ENCODE measurements around the gene THAP12.
"Not testable (repeated sequence)": the region's sequence is repeated elsewhere in the genome, so short reads cannot be mapped to it uniquely, and the experiment has no call there.

Gene THAP12

DNA sequence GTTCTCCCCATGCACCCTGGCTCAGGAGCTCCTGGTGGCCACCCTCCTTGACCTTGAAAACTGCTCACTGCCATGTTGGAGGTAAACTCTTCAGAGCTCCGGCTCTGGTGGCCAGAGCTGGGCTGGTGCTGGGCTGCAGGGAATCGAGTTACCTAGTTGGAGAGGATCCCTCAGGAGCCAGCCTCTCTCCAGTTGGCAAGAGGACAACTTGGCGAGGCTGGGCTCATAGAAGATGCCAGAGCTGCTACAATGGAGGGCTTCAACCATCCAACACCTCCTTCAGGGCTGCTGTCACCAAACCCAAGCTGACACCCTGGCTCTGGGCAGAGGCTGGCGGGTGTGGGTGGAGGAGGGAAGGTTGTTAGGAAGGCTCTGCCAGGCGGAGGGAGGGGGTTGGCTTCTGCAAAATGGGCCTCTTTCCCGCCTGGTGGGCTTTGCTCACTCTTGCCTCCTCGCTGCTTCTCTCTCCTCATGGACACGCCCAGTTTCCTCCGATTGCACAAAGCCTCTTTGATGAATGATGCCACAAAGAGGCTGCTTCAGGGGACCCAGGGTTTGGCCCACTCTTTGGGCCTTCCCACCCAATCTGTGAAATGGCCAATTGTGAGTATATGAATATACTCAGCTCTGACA, 53.1 kb downstream of the THAP12 start:
- no peak for DNase-seq

DNA sequence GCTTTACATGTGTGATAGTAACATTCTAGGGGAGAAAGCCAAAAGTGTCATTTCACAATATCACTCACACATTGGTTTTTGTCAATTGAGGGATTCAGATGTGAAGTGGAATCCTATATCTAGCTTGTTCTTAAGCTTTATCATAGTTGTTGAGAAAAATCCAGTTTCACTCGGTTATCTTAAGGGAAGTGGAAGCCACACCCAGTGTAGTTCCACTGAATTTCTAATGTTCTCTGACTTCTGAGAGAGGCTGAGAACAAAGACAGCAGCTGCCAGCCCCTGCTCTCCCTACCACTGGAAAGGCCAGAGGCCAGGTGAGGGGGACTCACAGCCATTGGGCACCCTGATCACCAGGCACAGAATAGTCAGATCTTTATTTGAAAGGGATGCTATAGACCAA, 53.7 kb downstream of the THAP12 start:
- DNase-seq = no peak

DNA sequence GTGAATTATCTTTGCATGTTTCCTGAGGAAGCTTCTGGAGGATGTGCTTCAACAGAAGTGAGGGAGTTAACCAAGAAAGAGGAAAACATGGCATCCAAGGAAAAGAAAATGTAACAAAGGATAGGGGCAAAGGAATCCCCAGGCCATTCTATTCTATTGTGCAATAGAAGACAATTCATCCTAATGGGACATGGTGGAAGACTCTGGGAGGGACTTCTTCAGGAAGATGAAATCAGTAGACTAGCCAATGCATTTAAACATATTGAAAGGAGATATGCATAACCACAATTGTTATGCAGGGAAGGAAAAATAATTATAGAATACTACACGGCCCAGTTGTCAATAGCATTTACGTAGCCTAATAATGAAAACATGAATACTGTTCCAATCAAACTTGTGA, 55.7 kb downstream of the THAP12 start:
- no peak for DNase-seq

DNA sequence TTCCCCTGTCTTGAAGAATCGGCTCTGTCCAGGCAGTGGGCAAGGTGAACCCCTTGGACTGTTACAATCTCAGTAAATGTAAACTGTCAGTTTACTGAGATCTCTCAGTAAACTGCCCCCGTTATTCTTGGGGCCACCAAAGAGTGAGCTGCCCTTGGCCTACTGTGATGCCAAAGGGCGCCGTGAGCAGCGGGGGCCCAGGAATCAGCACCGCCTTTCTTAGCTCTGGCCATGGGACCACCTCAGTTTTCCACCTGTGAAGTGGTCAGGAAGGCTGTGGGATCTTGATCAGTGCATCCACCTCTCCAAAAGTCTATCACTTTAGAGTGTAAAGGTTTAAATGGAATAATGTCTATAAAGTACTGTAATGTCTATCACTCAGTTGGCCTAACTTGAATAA, 57.1 kb downstream of the THAP12 start:
- no peak for DNase-seq

DNA sequence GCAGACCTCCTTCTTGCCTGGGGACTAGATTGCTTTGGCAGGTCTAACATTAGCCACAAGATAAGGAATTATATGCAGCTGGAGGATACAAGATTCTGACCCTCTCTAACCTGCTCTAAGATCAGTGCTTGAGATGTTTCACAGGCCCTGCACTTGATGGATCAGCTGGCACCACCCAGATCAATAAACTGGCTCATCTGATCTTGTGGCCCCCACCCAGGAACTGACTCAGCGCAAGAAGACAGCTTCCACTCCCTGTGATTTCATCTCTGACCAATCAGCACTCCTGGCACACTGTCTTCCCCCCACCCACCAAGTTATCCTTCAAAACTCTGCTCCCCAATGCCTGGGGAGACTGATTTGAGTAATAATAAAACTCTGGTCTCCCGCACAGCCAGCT, 57.6 kb downstream of the THAP12 start:
- not testable (repeated sequence) for DNase-seq

DNA sequence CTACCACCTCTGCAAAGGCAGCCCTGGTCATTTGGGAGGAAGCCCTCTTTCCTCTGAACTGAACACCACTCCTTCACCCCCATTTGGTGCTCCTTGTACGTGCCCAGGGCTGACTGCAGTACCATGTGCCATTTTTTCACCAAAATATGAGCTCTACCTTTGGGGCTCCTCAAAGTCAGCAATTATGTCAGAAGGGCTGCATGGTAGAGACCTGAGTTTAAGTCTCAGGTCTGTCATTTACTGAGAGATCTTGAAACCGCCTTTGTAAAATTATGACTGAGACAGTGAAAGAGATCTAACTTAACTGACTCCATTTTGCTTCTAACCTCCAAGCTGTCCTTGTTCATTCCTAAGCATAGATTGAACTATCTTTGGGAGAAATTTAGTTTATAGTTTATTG, 58.0 kb downstream of the THAP12 start:
- DNase-seq = no peak

DNA sequence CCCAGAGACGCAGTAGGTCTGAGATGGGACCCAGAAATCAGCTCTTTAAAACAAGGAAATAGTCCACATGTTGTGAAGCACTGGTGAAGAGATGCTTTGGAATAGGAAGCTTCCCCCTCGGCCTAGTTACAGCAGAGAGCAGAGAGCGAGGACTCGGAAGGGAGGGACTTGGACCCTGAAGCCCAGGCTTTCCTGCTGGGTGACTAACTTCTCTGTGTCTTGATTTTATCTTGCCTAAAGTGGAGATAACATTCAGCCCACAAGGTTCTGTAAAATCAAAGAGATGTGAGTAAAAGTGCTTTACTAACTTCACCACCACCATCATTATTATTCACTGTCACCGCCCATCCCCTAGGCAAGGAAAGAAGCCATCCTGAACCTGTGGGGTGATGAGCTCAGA, 58.4 kb downstream of the THAP12 start:
- no peak for DNase-seq

DNA sequence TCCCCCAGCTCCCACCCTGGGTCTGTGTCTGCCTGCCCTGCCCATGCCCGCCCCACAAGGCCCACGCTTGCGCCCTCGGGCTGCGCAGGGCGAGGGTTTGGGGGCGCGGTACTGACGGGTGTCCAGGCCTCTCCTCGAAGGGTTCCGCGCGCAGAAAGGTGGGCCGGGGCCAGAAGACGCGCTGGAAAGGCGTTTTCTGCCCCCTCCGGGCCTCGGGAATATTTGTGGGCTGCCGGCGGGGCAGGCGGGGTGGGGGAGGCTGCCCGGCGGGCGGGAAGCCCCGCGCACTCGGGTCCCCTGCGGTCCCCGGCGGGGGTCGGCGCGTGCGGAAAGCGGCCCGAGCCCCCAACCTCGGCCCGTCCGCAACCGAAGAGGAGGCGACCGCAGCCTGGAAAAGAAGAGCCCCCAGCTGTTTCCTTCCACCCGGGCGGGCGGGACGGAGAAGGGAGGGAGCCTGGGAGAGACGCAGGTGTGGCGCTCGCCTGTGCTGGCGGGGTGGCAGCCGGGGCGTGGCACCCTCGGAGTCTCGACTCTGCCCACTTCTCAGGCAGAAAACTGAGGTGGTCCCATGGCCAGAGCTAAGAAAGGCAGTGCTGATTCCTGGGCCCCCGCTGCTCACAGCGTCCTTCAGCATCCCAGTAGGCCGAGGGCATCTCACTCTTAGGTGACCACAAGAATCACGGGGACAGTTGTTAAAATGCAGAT, 59.0 kb downstream of the THAP12 start:
- no peak for DNase-seq

DNA sequence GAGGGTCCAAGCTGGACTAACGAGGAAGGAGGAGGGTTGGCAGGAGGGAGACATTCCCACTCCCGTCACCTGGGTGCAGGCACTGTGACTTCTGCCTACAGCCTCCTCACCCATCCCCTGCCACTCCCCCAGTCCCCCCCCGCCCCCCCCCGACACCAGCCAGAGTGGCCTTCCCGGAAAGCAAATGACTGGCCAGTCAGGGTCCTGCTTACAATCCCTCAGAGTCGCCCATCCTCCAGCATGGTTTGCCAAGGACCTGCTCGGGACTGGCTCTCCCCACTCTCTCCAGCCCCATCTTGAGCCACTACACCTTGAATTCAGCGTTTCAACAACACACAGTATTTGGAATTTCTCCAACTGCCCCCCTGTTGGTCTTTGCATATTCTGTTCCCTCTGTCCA, 59.6 kb downstream of the THAP12 start:
- no peak for DNase-seq

DNA sequence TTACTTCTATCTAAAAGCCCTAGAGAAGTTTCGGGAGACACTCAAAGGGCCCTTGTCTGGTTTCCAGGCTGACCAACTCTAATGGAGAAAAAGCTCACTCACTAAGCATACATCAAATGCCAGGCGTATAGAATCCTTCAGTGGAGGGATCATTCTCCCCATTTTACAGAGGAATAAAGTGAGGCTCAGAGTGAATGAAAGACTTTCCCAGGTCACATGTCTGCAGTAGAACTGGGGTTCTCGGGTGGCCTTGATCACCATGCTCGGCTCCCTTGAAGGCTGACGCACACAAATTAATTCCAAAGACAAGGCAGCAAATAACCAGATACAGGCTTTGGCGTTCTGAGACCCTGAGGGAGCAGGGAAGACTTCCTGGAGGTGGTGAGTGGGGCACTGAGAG, 60.0 kb downstream of the THAP12 start:
- no peak for DNase-seq

DNA sequence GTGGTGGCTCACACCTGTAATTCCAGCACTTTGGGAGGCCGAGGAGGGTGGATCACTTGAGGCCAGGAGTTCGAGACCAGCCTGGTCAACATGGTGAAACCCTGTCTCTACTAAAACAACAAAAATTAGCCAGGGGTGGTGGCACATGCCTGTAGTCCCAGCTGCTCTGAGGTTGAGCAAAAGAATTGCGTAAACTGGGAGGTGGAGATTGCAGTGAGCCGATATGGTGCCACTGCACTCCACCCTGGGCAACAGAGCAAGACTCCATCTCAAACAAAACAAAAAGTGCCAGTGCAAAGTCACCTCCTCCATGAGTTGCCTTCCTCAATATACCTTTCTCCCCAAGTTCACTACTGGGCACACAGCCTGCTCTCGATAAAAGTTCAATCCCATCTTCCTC, 61.1 kb downstream of the THAP12 start:
- not testable (repeated sequence) for DNase-seq

DNA sequence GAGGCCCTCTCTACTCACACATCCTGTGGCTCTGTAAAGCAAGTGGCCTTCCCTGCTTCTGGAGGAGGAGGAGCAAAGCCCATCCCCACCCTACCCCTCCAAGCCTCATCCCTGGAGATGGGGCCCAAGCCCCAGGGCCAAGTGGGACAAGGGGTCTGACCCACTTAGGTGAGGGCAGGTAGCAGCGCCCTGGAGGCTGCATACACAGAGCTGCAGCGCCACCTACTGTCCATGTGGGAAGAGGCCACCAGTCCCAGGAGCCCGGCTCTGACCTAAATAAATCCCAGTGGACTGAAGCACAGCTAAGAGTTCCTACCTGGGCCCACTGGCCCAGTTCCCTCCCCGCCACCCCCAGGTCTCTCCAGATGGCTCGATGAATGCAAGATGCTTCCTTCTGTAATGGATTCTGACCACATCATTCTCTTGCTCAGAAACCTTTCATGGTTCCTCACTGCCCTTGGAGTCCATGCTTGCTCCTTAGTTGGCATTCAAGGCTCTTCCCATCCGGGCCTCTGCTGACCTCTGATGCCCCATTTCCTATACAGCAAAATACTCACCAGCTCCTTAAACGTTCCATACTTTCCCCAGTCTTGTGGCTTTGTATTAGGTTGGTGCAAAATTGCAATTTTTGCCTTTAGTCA, 62.1 kb downstream of the THAP12 start:
- DNase-seq = peak in 53 of 56 donors; percentile 6 to 89 (median 57)

DNA sequence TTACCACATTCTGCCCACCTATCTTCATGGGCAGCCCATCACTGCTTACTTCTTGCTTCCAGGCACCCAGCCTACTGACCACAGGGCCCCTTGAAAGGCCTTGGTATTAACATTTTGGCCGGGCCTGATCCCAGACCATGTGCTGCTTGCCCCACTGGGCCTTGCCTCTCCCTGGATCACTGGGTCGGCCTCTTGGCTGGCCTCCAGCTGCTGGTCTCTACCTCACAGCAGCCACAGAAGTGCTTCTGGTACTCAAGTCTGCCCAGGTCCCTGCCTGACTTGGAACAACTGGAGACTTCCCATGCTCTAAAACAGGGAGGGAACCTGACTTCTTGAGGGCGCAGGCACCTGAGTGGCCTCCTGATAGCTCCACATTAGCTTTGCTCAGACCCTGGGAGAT, 63.6 kb downstream of the THAP12 start:
- DNase-seq = no peak

DNA sequence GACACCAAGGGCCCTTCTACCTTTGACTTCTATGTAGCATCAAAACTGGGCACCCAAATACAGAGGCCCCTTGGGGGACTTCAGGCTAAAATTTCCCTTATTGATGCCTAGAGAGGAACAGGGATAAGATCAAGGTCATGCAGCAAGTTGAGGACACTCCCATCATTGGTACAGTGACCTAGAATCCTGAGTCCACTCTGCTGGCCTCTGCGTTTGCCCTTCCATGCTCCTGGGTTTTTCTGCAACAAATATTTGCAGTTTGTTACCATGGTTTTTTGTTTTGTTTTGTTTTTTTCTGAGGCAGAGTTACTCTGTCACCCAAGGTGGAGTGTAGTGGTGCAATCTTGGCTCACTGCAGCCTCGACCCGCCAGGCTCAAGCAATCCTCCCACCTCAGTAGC, 64.2 kb downstream of the THAP12 start:
- no peak for DNase-seq

DNA sequence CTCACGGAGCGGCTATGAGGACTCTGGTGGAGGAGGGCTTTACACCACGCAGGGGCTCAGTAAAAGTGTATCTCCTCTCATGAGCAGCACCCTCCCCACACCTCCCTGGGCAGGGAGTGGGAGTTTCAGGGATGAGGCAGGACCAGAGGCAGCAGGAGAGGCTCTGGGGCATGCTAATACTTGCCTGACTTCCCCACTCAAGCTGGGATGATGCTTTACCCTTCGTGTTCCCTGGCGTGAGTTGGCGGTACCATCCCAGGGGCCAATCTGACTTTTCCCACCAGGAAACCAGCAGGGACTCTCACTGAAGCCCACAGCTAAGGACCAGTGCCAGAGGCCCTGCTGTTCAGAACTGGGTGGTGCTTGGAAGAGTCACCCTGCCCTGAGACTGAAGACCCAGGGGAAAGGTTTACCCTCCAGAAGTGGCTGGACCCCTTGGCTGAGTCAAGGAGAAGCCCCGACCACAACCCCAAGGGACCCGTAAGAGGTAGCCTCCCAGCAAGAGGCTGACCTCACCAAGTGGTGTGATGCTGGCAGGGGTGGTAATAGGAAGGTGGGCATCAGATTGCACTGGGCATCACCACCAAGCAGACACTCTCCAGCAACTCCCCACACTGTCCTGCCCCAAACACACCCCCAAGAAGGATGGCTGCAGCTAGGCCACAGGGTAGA, 65.6 kb downstream of the THAP12 start:
- DNase-seq = no peak

DNA sequence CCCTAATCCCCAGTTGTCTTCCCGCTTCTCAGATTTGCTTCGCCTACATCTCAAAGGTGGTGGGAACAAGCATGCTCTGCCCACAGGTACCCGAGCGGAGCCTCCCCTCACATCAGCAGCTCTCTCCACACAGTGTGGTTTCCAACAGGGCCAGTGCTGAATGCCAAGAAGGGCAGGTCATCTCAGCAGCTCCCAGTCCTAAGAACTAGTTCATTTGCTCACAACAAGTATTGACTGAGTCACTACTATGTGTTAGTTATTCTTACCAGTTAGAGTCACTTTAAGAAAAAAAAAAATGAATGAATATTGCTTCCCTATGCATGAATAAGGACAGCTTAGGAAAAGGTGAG, 66.2 kb downstream of the THAP12 start:
- DNase-seq = no peak

DNA sequence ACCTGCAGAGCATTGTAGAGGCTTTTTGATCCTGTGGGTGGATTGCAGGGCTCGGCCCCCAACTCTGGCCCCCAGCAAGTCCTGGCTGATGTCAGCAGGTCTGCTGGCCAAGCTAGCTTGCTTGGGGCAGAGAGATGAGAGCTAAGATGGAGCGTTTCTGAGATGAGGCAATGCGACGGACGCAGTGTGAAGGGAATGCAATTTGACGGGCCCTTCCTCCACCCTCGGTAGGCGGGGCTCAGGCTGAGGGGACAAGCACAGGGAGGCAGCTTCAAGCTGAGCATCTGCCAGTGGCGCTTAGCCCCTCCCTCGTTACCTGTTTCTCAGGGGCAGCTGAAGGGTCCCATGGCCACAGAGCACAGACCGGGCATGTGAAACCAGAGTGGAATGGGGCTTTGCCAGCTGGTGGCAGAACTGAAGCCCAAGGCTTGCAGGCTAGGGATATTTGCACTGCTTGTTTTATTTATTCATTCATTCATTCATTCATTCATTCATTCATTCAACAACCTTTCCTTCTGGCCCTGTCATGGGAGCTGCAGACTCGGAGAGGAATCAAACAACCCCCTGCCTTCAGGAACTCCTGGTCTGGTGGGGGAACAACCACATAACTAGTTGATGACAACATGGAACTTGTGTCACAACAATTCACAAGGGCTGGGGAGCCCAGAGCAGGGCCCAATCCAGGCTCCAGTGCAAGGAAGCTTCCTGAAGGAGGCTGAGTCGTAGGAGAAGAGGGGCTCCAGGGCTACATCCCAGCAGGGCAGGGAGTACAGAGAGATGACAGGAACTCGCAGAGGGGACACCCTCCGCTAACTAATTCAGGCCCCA, 66.8 kb downstream of the THAP12 start:
- no peak for DNase-seq

DNA sequence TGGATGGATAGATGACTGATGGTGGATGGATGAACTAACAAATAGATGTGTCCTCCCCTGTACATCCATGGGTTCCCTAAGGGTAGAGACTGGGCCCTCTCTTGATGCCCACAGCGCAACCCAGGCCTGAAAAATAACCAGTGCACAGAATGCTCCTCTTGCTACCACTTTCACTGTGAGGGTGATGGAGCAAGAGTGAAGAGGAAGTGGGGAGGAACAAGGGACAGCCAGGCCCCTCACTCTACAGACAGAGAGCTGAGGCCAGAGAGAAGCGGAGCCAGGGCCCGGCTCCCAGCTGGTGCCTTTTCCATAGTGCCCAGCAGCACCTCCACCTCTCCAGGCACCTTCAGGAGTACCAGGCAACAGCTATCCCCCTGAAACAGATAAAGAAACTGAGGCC, 67.7 kb downstream of the THAP12 start:
- no peak for DNase-seq

DNA sequence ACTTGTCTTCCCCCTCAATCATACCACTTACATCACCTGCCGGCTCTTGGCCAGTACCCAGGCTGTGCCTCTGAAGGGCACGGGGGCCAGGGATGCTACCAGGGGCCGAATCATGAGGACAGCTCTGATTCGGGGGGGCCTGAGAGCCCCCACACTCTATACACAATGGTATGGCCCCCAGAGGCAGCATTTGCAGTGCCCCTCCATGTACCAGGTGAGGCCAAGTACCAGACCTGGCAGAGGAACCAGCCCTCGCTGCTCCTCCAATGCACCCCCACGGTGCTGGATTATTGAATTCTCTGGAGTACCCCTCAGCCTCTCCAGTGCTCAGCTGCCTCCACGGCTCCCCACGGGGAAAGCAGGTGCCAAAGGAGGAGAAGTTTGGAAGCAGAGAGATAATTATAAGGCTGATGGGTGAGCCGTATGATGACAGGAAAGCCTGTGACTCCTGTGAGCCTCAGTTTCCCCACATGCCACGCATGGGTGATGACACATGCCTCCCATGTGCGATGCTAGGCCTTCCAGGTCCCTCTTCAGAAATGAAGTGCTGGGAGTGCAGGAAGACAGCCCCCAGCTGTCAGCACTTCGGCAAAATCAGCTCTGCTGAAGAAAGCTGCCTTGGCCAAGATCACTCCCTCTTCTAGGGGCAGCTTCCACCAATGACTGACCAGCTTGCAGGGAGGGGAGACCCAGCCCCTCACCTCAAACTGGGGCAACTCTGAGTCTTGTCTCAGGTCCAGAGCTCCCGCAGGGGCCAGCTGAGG, 69.9 kb downstream of the THAP12 start:
- no peak for DNase-seq

DNA sequence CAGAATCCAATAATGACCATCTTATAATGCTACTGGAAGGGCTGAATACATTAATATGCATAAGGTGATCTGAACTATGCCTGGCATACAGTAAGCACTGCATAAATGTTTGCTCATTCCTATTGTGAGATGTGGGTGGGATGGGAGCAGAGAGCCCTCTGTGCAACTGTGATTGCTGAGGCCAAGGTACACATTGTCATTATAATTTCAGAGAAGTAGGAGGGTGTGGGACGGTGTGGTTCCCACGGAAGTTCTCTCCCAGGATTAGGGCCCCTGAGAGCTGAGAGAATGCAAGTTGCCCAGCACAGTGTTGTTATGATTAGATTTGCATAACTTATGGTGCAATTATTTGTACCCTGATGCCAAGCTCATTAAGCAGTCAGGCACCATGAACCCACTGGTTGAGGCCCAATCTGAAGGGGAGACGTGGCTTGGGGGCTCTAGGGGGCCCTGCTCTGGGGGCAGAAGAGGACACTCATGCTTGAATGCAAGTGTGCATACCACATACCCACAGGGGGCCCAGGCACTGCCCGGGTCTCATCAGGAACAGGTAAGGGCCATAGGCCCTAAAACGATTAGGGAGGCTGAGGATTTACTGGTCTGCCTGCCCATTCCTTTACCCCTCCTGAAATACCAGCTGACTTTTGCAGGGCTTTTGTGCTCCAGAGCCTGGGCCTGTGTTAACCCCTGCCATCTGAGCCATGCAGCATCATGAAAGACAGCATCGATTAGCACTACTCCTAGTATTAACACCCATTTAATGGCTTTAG, 72.8 kb downstream of the THAP12 start:
- DNase-seq = no peak

Data from nucleus accumbens (tissue), 56 donors.